CD14-positive monocyte (primary cell): Measurements from ENCODE around the gene ME3. TPM values are rescaled to one million over a fixed set of nuclear protein-coding genes. Genes with fewer than 3 reads are reported as not detected.

Source experiments
- DNase-seq, 3 donors: peaks; one replicate each; pipeline ENCODE4 v3.0.0-alpha.2; 2011 to 2022
- H2AFZ ChIP-seq: 2 replicates; pipeline ENCODE4 v1.6.0; 2012; ENCODE audit warnings: mild to moderate bottlenecking, low read depth, low read length, inconsistent platforms; ENCODE audit not compliant: insufficient read depth, poor library complexity, severe bottlenecking
- H3K27ac ChIP-seq, 2 donors: 1 replicate in 1 of 2; 2 replicates in 1 of 2; pipeline ENCODE4 v1.5.1; 2012 to 2013; ENCODE audit warnings: low read length in 2 of 2, control low read depth in 1 of 2, inconsistent platforms in 1 of 2, low read depth in 1 of 2, mild to moderate bottlenecking in 1 of 2
- H3K27me3 ChIP-seq, 2 donors: one replicate each; pipeline versions ENCODE4 v1.6.0 to v1.6.1; 2011 to 2013; ENCODE audit warnings: low read length in 2 of 2; ENCODE audit not compliant: control insufficient read depth in 2 of 2, insufficient read depth in 2 of 2
- H3K36me3 ChIP-seq, 2 donors: replicated peaks in 1 of 2; 1 replicate in 1 of 2; 2 replicates in 1 of 2; pipeline versions ENCODE4 v1.5.1 to v1.6.1; 2012 to 2013; ENCODE audit warnings: low read length in 2 of 2, control low read depth in 1 of 2, inconsistent platforms in 1 of 2, mild to moderate bottlenecking in 1 of 2; ENCODE audit not compliant: insufficient read depth in 2 of 2, control insufficient read depth in 1 of 2
- H3K4me1 ChIP-seq, 2 donors: 1 replicate in 1 of 2; 2 replicates in 1 of 2; pipeline versions ENCODE4 v1.5.1 to v1.6.1; 2012 to 2013; ENCODE audit warnings: low read length in 2 of 2, control low read depth in 1 of 2, inconsistent platforms in 1 of 2, mild to moderate bottlenecking in 1 of 2, moderate library complexity in 1 of 2; ENCODE audit not compliant: insufficient read depth in 2 of 2, control insufficient read depth in 1 of 2
- H3K4me2 ChIP-seq: replicated peaks from 2 replicates; pipeline ENCODE3; 2012; ENCODE audit warnings: low read length, moderate library complexity, mild to moderate bottlenecking; ENCODE audit not compliant: poor library complexity, severe bottlenecking; ENCODE audit errors: extremely low read depth
- H3K4me3 ChIP-seq, 3 experiments: fragments of 200-600 bp in 1 of 3; sonication (generic) in 1 of 3; replicated peaks in 1 of 3; 1 replicate in 2 of 3; 2 replicates in 1 of 3; pipeline ENCODE4 v1.5.1; 2011 to 2013; ENCODE audit warnings: low read length in 3 of 3, mild to moderate bottlenecking in 3 of 3, control low read depth in 2 of 3, low read depth in 2 of 3, inconsistent platforms in 1 of 3, moderate library complexity in 1 of 3
- H3K79me2 ChIP-seq: 2 replicates; pipeline ENCODE4 v1.6.0; 2012; ENCODE audit warnings: mild to moderate bottlenecking, control low read depth, inconsistent platforms, low read length, moderate library complexity; ENCODE audit not compliant: insufficient read depth
- H3K9ac ChIP-seq: 2 replicates; pipeline ENCODE4 v1.6.0; 2017; ENCODE audit warnings: low read length, mild to moderate bottlenecking; ENCODE audit not compliant: insufficient read depth, poor library complexity, severe bottlenecking
- H3K9me3 ChIP-seq, 2 donors: replicated peaks in 1 of 2; 1 replicate in 1 of 2; 2 replicates in 1 of 2; pipeline versions ENCODE4 v1.5.1 to v1.6.1; 2012 to 2013; ENCODE audit warnings: low read length in 2 of 2, control low read depth in 1 of 2; ENCODE audit not compliant: control insufficient read depth in 1 of 2, insufficient read depth in 1 of 2
- H4K20me1 ChIP-seq: 2 replicates; pipeline ENCODE4 v1.6.0; 2012; ENCODE audit warnings: mild to moderate bottlenecking, low read length, control low read depth, moderate library complexity; ENCODE audit not compliant: insufficient read depth
- H3K27ac Mint-ChIP-seq, 7 donors: one replicate each; pipeline ENCODE4 v1.8.0; 2020; ENCODE audit warnings: mild to moderate bottlenecking in 7 of 7, mixed read lengths in 7 of 7, moderate library complexity in 6 of 7, inconsistent platforms in 2 of 7
- H3K27me3 Mint-ChIP-seq, 3 donors: one replicate each; pipeline ENCODE4 v1.8.0; 2021 to 2022; ENCODE audit warnings: low read depth in 3 of 3, mild to moderate bottlenecking in 3 of 3, mixed read lengths in 3 of 3, moderate library complexity in 3 of 3, inconsistent platforms in 1 of 3
- H3K36me3 Mint-ChIP-seq, 2 donors: one replicate each; pipeline ENCODE4 v1.8.0; 2020; ENCODE audit warnings: mixed read lengths in 2 of 2, inconsistent platforms in 1 of 2, mild to moderate bottlenecking in 1 of 2
- H3K4me1 Mint-ChIP-seq: one replicate; pipeline ENCODE4 v1.8.0; 2020; ENCODE audit warnings: mild to moderate bottlenecking, mixed read lengths
- H3K4me3 Mint-ChIP-seq, 2 donors: one replicate each; pipeline ENCODE4 v1.8.0; 2020; ENCODE audit warnings: mild to moderate bottlenecking in 2 of 2, mixed read lengths in 2 of 2, moderate library complexity in 1 of 2
- H3K9me3 Mint-ChIP-seq, 7 donors: one replicate each; pipeline ENCODE4 v1.8.0; 2020 to 2022; ENCODE audit warnings: mixed read lengths in 7 of 7, mild to moderate bottlenecking in 6 of 7, moderate library complexity in 6 of 7, inconsistent platforms in 2 of 7
- WGBS: methylation state at CpG from one replicate; pipeline ENCODE4 v1.1.5; 2013; ENCODE audit warnings: missing lambda C conversion rate; ENCODE audit not compliant: insufficient coverage; 5-methylcytosine and 5-hydroxymethylcytosine counted together
- intact Hi-C, 2 donors: fragments of 100-400 bp; cut with micrococcal nuclease; formaldehyde crosslinking; loops; one replicate each; pipeline versions ENCODE4 v1.15.0 to v1.15.1; 2023
- polyA plus RNA-seq, 3 donors: library from polyadenylated mRNA; depleted of rRNA in 1 of 3; unstranded in 2 of 3; stranded (reverse) in 1 of 3; fragments of 300-500 nt in 2 of 3; fragments of >200 nt in 1 of 3; fragmentation: Illumina TruSeq in 2 of 3; gene quantifications; 1 replicate in 2 of 3; 2 replicates in 1 of 3; pipeline ENCODE4 v1.2.3, GENCODE V29; 2012 to 2021
- TF ChIP-seq, protein P1 (sequence below): fragments of 200-600 bp; IDR thresholded peaks from one replicate; pipeline ENCODE4 v1.8.0; 2022; ENCODE audit warnings: antibody characterized with exemption, mild to moderate bottlenecking

Gene ME3
- polyA plus RNA-seq, 3 donors = 0.31 to 3.0 (median 0.42) TPM

DNA sequence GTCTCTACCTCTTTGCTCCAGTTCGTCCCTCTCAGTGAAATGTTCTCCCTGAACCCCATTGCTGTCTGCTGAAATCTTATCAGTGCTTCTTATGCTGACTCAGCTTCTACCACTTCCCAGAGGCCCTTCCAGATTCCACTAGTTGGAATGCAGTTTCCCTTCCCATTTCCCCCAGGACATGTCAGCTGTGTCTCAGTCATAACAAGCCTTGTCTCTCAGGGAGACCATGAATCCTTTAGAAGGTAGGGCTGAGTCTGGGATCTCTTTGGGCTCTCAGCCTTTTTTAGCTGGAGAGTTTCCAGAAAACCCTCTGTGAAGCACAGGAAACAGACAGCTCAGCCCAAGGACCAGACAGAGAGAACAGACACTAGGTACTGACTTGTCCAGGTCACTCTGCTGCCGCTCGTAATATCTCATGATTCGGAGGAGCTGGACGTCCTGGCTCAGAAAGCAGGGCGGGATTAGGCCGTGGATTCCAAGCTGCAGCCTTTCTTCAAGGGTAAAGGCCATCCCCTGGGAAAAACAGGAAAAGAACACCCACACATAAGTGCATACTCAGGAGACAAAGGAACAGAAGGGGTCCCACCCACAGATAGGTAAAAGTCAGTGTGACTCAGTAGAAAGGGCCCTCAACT lies 113.0 kb downstream of the ME3 start:
- H3K27ac Mint-ChIP-seq = peak overlapping the region in 1 of 7 donors; percentile 2
- intact Hi-C loops = no loop called here

DNA sequence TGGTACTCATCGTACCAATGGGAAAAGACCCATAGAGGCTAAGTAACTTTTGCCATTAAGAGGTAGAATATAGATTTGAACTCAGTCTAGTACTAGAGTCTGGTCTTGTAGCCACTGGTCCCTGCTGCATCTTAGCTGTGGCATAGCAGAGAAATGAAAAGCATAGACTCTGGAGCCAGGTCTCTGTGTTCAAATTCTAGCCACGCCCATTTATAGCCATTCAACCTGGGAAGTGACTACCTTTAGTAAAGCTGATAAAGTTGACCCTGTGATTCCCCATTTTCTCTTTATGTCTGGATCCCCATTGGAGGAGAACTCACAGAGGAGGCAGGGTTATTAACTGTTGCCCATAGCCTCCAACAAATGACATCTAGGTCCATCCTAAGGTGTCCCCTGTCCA lies 113.6 kb downstream of the ME3 start:
- Mint-ChIP-seq H3K27ac (peak overlapping the region in 1 of 7 donors; percentile 2), H3K27me3 (peaks cover 0 to 1% (median 0%) of the 10 kb centered on the region in 3 donors), H3K9me3 (peaks cover 1 to 9% (median 6%) of the 10 kb centered on the region in 7 donors), H3K4me1 (peaks cover 15% of the 10 kb centered on the region), H3K36me3 (no peaks in the 10 kb centered on the region), H3K4me3 (no peak overlapping the region)
- no peak overlapping the region for H3K27ac ChIP-seq
- H3K4me2 ChIP-seq = no peak overlapping the region
- no peak for DNase-seq
- peaks cover 9 to 12% of the 10 kb centered on the region in 2 donors for H3K4me1 ChIP-seq
- no peak overlapping the region for H2AFZ ChIP-seq
- 100% methylated on average over 1 of the region's 2 CpGs for WGBS
- no peak overlapping the region for H3K9ac ChIP-seq
- H3K36me3 ChIP-seq = no peaks in the 10 kb centered on the region
- TF ChIP-seq, protein P1, sequence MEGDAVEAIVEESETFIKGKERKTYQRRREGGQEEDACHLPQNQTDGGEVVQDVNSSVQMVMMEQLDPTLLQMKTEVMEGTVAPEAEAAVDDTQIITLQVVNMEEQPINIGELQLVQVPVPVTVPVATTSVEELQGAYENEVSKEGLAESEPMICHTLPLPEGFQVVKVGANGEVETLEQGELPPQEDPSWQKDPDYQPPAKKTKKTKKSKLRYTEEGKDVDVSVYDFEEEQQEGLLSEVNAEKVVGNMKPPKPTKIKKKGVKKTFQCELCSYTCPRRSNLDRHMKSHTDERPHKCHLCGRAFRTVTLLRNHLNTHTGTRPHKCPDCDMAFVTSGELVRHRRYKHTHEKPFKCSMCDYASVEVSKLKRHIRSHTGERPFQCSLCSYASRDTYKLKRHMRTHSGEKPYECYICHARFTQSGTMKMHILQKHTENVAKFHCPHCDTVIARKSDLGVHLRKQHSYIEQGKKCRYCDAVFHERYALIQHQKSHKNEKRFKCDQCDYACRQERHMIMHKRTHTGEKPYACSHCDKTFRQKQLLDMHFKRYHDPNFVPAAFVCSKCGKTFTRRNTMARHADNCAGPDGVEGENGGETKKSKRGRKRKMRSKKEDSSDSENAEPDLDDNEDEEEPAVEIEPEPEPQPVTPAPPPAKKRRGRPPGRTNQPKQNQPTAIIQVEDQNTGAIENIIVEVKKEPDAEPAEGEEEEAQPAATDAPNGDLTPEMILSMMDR = no peak
- H4K20me1 ChIP-seq = no peaks in the 10 kb centered on the region
- H3K9me3 ChIP-seq = no peaks in the 10 kb centered on the region
- no peaks in the 10 kb centered on the region for H3K27me3 ChIP-seq
- intact Hi-C loops = no loop called here
- H3K4me3 ChIP-seq = no peak overlapping the region
- no peaks in the 10 kb centered on the region for H3K79me2 ChIP-seq

More for the DNA sequence above, 113.0 kb downstream of the ME3 start:
- Mint-ChIP-seq H3K4me1 (peaks cover 15% of the 10 kb centered on the region), H3K4me3 (no peak overlapping the region), H3K9me3 (peaks cover 1 to 9% (median 6%) of the 10 kb centered on the region in 7 donors), H3K36me3 (no peaks in the 10 kb centered on the region), H3K27me3 (peaks cover 0 to 1% (median 0%) of the 10 kb centered on the region in 3 donors)
- no peak overlapping the region for H3K4me2 ChIP-seq
- no peak overlapping the region for H3K27ac ChIP-seq
- H2AFZ ChIP-seq = no peak overlapping the region
- H3K4me3 ChIP-seq = no peak overlapping the region
- no peak for DNase-seq
- H3K36me3 ChIP-seq = no peaks in the 10 kb centered on the region
- no peaks in the 10 kb centered on the region for H3K9me3 ChIP-seq
- no peak overlapping the region for H3K9ac ChIP-seq
- WGBS = 98% methylated on average over 5 of the region's 7 CpGs
- H3K27me3 ChIP-seq = no peaks in the 10 kb centered on the region
- TF ChIP-seq, protein P1 = no peak
- H3K4me1 ChIP-seq = peaks cover 9 to 12% of the 10 kb centered on the region in 2 donors
- no peaks in the 10 kb centered on the region for H3K79me2 ChIP-seq
- H4K20me1 ChIP-seq = no peaks in the 10 kb centered on the region
